ENCODE data around the gene DSE.

The DSE gene

GRCh38 chr6:116362276-116362675 lies 8.5 kb upstream of the DSE start:
- DNase-seq (ENCODE audit: low spot score) = no peak

DNA sequence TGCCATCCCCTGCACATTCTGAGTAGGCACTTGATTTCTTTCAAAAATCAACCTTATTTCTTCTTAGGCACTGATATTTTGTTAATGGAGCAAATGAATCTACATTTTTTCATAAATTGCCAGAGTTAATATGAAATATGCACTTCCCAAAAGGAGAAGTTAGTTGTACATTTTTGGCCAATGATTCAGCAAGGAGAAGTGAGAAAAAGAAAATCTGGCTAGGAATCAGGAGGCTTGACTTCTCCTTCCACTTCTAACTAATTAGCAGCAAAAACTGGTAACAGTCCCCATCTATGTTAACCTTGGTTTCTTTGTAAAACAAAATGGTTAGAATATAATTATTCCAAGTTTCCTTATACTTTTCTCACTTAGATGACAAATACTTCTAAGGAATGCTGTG lies 7.0 kb upstream of the DSE start:
- no peak for DNase-seq (ENCODE audit: low spot score)

DNA sequence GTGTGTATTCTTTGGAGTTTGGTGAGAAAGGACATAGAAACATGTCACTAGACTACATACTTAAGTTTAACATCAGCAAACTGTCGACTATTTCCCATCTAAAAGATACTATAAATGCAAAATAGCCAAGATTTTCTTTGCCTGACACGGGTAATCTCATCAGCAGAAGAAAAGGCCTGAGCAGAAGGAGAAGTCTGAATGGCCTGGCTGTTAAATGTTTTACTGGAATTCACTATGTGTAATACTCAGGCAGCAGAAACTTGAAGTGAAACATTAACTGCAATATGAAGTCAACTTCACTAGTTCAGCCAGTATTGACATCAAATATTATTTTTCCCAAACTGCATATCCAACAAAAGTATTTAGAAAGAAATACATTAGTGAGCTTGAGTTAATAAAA lies 6.4 kb upstream of the DSE start:
- DNase-seq (ENCODE audit: low spot score) = no peak

- DNase-seq (ENCODE audit: low spot score) = no peak
These were observed 5.0 kb upstream of the DSE start for GRCh38 chr6:116365743-116366142.

DNA sequence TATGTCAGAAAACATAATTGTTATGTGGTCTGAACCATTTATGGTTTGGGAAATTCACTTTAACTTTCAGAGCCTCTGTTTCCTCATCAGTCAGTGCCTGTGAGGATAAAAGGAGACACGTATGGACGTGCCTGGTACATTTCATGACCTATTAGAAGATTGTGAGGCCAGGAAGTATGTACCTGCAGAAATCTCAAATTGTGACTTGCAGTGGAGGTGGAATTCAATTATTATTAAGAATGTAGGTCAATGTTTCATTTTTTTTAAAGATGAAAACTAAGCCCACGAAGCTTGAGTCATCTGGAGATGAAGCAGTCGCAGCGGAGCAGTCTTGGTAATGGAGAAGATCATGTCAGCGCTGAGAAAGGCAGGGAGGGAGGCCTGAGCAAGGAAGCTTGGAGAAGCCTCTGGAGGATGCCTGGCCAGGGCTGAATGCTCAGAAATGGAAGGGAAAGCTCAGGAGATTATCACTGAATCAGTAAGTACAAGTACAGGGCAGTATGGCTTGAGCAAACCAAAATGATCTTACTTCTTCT lies 3.9 kb upstream of the DSE start:
- no peak for DNase-seq (ENCODE audit: low spot score)

DNA sequence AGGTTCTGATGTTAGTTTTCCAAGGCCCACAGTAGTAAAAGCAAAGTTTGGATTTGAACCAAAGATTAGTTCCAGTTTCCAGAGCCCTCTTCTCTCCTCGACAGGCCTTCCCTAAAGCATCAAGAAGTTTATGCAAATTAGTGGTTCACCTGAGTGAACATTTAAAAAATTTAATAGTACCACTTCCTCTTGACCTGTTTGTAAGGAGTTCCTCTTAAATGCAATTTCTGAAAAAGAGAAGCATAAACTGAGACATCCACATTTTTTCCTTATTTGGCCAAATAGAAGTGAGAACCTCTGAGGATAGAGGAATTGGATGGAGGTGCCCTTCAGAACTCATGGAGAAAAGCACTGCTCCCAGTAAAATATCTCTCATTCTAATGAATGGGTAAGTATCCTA lies 1.2 kb upstream of the DSE start:
- DNase-seq (ENCODE audit: low spot score) = no peak

- peak; percentile 68 for DNase-seq (ENCODE audit: low spot score)
These were observed 585 bp upstream of the DSE start for GRCh38 chr6:116369964-116370759.

- peak; percentile 56 for DNase-seq (ENCODE audit: low spot score)
These were observed 572 bp downstream of the DSE start for GRCh38 chr6:116371120-116371917.

DNA sequence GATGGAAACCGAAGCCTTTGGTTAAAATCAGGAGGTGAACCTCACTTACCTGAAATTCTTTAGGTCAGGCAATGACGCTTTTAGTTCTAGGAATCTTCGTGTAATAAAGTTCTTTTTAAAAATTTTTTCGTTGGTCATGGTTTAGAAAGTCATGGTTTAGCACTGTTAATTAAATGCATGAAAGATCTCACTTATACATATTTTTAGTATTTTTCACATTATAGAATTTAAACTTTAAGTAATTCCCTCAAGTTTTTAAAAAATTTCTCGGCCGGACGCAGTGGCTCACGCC lies 1.1 kb downstream of the DSE start:
- DNase-seq (ENCODE audit: low spot score) = no peak

- no peak for DNase-seq (ENCODE audit: low spot score)
These were observed 2.6 kb downstream of the DSE start for GRCh38 chr6:116373300-116373699.

DNA sequence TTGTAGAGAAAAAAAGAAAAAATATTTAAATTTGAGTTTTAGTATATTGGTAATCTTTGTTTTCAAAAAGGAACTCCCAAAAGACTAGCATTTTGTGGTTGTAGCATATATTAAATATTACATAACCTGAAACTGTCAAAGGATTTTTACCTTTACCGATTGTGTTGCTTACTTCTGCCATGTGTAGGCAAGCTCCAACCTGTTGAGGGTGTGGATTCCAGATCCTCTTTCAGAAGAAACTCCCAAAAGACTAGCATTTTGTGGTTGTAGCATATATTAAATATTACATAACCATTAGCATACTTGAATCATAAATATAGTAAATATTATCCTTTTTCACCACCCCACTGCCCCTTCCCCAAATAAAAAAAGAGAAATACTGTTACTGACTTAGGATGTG lies 3.2 kb downstream of the DSE start:
- DNase-seq (ENCODE audit: low spot score) = no peak

DNA sequence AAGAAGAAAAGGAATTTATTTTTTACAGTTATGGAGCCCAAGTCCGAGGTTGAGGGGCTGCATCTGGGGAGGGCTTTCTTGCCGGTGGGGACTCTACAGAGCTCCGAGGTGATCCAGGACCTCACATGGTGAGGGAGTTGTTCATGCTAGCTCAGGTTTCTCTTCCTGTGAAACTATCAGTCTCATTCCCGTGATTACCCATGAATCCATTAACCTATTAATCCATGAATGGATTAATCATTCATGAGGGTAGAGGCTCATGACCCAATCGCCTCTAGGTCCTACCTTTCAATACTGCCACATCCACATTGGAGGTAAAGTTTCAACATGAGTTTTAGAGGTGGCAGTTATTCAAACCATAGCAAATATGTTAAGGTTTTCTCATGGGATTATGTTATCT lies 3.8 kb downstream of the DSE start:
- DNase-seq (ENCODE audit: low spot score) = no peak

DNA sequence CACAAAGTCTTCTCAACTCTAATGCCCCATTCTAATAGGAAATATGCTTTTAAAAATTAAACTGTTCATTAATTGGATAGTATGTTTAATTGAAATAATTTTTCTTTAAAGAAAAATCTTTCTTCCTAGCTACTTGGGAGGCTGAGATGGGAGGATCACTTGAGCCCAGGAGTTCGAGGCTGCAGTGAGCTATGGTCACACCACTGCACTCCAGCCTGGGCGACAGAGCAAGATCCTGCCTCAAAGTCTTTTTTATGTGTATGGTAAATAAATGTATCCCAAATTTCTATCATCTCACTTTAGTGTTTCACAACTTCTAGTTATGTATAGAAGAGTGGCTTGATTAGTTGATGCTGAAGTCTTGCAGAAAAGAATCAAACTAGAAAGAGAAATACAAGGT lies 4.5 kb downstream of the DSE start:
- DNase-seq (ENCODE audit: low spot score) = no peak

DNA sequence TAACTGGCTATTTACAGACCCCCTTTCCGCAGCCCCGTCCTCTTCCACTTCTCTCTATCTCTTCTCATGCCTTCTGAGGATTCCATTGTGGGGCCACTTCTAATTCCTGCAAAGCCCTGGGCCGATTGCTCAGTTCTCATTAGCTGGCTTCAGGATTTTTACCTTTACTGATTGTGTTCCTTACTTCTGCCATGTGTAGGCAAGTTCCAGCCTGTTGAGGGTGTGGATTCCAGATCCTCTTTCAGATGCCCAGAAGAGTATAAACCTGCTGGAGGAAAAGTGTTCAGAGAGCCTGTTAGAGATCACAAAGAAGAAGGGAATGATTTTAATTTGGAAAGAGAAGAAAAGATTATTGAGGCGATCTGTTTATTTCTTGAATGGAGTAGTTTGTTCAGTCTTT lies 5.4 kb downstream of the DSE start:
- no peak for DNase-seq (ENCODE audit: low spot score)

GRCh38 chr6:116379764-116380163 lies 9.0 kb downstream of the DSE start:
- DNase-seq (ENCODE audit: low spot score) = no peak

GRCh38 chr6:116380346-116380745 lies 9.6 kb downstream of the DSE start:
- no peak for DNase-seq (ENCODE audit: low spot score)

DNA sequence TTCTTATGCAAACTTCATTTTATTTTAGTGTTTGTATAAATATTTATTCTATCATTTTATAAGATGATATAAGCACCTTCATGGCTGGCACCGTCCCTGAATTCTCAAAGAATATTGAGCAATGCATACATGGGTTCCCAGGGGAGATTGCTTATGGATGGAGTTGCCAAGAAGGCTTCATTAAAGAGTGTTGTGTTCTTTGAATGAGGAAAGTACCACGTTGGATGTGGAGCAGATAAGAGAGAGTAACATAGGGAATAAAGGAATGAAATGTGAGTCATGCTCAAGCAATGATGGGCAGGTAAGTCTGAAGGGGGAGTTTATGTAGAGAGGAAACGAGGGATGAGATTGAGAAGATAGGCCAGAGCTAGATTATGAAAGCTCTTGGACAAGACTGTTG lies 10.3 kb downstream of the DSE start:
- DNase-seq (ENCODE audit: low spot score) = no peak

- no peak for DNase-seq (ENCODE audit: low spot score)
These were observed 11.8 kb downstream of the DSE start for GRCh38 chr6:116382587-116382986.

GRCh38 chr6:116384727-116385458 lies 14.1 kb downstream of the DSE start:
- DNase-seq (ENCODE audit: low spot score) = no peak

DNA sequence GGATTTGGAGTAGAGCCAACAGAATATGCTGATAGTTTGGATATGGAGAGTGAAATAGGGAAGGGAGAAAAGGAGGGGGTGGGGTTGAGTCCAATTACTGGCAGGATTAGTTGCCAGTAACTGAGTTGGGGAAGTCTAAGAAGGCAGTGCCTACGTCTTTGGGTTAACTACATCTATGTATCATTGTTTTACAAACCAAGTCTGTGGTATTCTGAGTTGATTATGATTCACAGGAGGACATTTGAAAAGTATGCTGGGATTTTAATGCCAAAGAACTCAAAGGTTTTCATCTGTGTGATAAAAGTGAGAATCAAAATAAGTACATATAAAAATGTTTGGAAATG lies 14.7 kb downstream of the DSE start:
- DNase-seq (ENCODE audit: low spot score) = no peak

GRCh38 chr6:116385921-116386320 lies 15.2 kb downstream of the DSE start:
- no peak for DNase-seq (ENCODE audit: low spot score)

DNA sequence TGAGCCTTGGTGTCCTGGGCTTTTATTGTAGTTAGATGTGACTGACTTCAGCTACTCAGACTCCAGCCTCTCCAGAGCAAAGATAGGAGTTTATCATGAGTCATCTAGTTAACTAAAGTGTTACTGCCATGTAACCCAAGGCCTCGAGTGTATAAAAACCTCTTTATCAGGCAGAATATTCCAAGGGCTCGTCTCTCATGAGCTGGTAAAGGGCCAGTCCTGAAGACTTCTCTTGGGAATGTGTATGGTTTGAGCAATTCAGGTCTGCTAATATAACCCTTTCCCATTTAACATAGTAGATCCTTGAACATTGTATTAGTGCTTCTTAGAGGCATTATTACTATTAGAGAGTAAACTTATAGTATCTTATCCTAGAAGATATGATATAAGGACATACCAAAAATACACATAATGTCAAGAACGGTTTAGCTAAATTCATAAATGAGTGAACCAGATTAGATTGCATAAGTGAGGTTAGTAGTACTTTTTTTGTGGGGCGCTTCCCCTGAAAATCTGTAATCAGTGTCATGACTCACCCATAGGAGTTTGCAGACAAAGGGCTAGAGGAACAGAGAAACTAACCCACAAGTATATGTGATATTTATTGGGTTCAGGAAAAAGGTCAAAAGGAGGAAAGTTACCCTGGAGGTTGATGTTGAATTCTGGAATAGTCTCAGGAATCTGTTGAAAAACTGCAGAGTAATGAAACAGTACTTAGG lies 16.0 kb downstream of the DSE start:
- no peak for DNase-seq (ENCODE audit: low spot score)
